Tibial nerve (tissue), 3 donors: ENCODE results near the gene SPPL2B.

Experiments
- CTCF ChIP-seq, 5 experiments: fragments of 200-600 bp in 3 of 5; fragments of 450-650 bp in 2 of 5; sonication (generic) in 3 of 5; IDR thresholded peaks; one replicate each; pipeline ENCODE4 v1.5.1; 2016 to 2019; ENCODE audit warnings: antibody characterized with exemption in 5 of 5, mild to moderate bottlenecking in 3 of 5, moderate library complexity in 2 of 5
- POLR2A ChIP-seq, 2 donors: fragments of 450-650 bp; IDR thresholded peaks; one replicate each; pipeline ENCODE4 v1.6.1; 2017; ENCODE audit warnings: antibody characterized with exemption in 2 of 2, mild to moderate bottlenecking in 2 of 2, moderate library complexity in 2 of 2

DNA sequence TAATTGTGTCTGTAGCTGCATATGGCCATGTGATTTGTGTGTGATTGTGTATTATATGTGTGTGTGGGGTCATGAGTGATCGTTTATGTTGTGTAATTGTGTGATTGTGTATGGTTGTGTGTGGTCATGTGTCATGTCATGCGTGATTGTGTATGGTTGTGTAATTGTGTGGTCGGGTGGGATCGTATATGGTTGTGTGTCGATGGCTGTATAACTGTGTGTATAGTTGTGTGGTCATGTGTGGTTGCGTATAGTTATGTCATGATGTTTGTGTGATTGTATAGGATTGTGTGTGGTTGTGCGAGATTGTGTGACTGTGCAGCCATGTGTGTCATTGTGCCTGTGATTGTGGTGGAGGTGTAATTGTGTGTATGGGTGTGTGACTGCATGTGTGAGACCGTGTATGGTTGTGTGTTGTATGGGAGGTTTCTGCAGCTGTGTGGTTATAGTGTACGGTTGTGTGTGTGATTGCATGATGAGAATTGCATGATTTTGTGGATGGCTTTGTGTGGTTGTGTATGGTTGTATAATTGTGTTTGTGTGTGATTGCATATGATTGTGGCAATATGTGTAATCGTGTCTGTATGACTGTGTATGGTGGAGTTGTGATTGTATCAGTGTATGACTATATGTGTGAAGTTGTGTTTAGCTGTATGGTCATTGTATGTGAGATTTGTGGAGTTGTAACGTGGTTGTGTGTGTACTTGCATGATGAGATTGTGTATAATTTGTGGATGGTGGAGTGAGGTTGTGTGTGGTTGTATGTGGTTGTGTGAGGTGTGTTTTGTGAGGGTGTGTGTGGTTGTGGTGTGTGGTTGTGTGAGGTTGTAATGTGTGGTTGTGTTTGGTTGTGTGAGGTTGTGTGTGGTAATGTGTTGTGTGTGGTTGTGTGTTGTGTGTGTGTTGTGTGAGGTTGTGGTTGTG is 33.8 kb downstream of the SPPL2B start:
- no peak for TF ChIP-seq CTCF (IDR thresholded peaks at IDR 0.05)
- TF ChIP-seq POLR2A (IDR thresholded peaks at IDR 0.05): no peak
